Astrocyte (in vitro differentiated cells and primary cell): ENCODE results near the gene SLC36A1.

Experiments used
- CTCF ChIP-seq: IDR thresholded peaks from 2 replicates; pipeline ENCODE4 v1.5.1; 2011; ENCODE audit warnings: low read depth, mild to moderate bottlenecking, inconsistent platforms, low read length, moderate library complexity; ENCODE audit not compliant: insufficient read depth
- EZH2 ChIP-seq: IDR thresholded peaks from 2 replicates; pipeline ENCODE4 v1.6.1; 2012; ENCODE audit warnings: mild to moderate bottlenecking, low read length, inconsistent platforms; ENCODE audit not compliant: insufficient read depth

GRCh38 chr5:151475388-151475787 is 28.0 kb downstream of the SLC36A1 start:
- TF ChIP-seq CTCF (no peak), EZH2 (no peak)
